CD4-positive, alpha-beta T cell (primary cell): ENCODE measurements around the gene CROCC2. TPM values are rescaled to one million over a fixed set of nuclear protein-coding genes. Genes with fewer than 3 reads are reported as not detected.

Experiments used
- ATAC-seq: fragments of 200-7000 bp; cut with Tn5 transposase; one replicate; pipeline ENCODE4 v1.10.0; 2022; ENCODE audit warnings: mild to moderate bottlenecking; ENCODE audit not compliant: poor library complexity
- CTCF ChIA-PET: fragments of 350-600 bp; sonication (Branson Sonifier 250); formaldehyde crosslinking; loops from one replicate; lab custom pipeline; 2021; ENCODE audit warnings: antibody characterized with exemption, inconsistent platforms; lab: Charles Lee
- POLR2A ChIA-PET: fragments of 350-600 bp; sonication (Branson Sonifier 250); formaldehyde crosslinking; loops from one replicate; lab custom pipeline; 2021; ENCODE audit warnings: antibody characterized with exemption, inconsistent platforms; lab: Charles Lee
- DNase-seq, 14 experiments: peaks; one replicate each; pipeline ENCODE4 v3.0.0-alpha.2; 2013 to 2020; ENCODE audit warnings: mixed read lengths in 2 of 14
- H3K27ac ChIP-seq, 2 donors: one replicate each; pipeline versions ENCODE4 v1.5.1 to v1.7.0; 2013; ENCODE audit warnings: low read length in 2 of 2, low read depth in 1 of 2, mild to moderate bottlenecking in 1 of 2
- H3K27me3 ChIP-seq, 2 experiments: 1 replicate in 1 of 2; 2 replicates in 1 of 2; pipeline versions ENCODE4 v1.6.1 to v1.7.0; 2013; ENCODE audit warnings: low read length in 2 of 2, control low read depth in 1 of 2, mild to moderate bottlenecking in 1 of 2, moderate library complexity in 1 of 2; ENCODE audit not compliant: insufficient read depth in 2 of 2, control insufficient read depth in 1 of 2
- H3K36me3 ChIP-seq: one replicate; pipeline ENCODE4 v1.6.1; 2013; ENCODE audit warnings: low read length, control low read depth; ENCODE audit not compliant: insufficient read depth
- H3K4me1 ChIP-seq: one replicate; pipeline ENCODE4 v1.6.1; 2013; ENCODE audit warnings: low read length, control low read depth; ENCODE audit not compliant: insufficient read depth
- H3K4me3 ChIP-seq: one replicate; pipeline ENCODE4 v1.5.1; 2013; ENCODE audit warnings: mild to moderate bottlenecking, low read length, moderate library complexity
- H3K9me3 ChIP-seq, 2 experiments: 1 replicate in 1 of 2; 2 replicates in 1 of 2; pipeline versions ENCODE4 v1.6.1 to v1.7.0; 2013; ENCODE audit warnings: low read length in 2 of 2, mild to moderate bottlenecking in 2 of 2, control low read depth in 1 of 2, moderate library complexity in 1 of 2; ENCODE audit not compliant: control insufficient read depth in 1 of 2, insufficient read depth in 1 of 2
- H3K27ac Mint-ChIP-seq: one replicate; pipeline ENCODE4 v1.8.0; 2020; ENCODE audit warnings: mixed read lengths
- H3K27me3 Mint-ChIP-seq: one replicate; pipeline ENCODE4 v1.8.0; 2021; ENCODE audit warnings: mixed read lengths
- H3K36me3 Mint-ChIP-seq: one replicate; pipeline ENCODE4 v1.8.0; 2021; ENCODE audit warnings: low read depth, mixed read lengths
- H3K4me1 Mint-ChIP-seq: one replicate; pipeline ENCODE4 v1.8.0; 2021; ENCODE audit warnings: low read depth, mixed read lengths
- H3K4me3 Mint-ChIP-seq: one replicate; pipeline ENCODE4 v1.8.0; 2020; ENCODE audit warnings: mild to moderate bottlenecking, mixed read lengths
- H3K9me3 Mint-ChIP-seq: one replicate; pipeline ENCODE4 v1.8.0; 2020; ENCODE audit warnings: mixed read lengths
- intact Hi-C, 2 experiments: fragments of 100-400 bp; cut with DNase I in 1 of 2; cut with micrococcal nuclease in 1 of 2; formaldehyde crosslinking; loops; one replicate each; pipeline versions ENCODE4 v1.15.1 to v1.9.0; 2023 to 2025; cut with DNase I, micrococcal nuclease
- total RNA-seq, 174 experiments: library from RNA in 2 of 174; stranded (reverse) in 2 of 174; gene quantifications; one replicate each; pipeline ENCODE4 v1.2.3 and lab custom pipeline; 2021 to 2026
- TF ChIP-seq, protein P1 (sequence below): fragments of 200-600 bp; IDR thresholded peaks from one replicate; pipeline ENCODE4 v1.8.0; 2022; ENCODE audit warnings: antibody characterized with exemption, mild to moderate bottlenecking

Gene CROCC2
- total RNA-seq, 2 experiments from 2014 or later = not detected

GRCh38 chr2:240885566-240885965 is 20.6 kb upstream of the CROCC2 start:
- no peaks in the 10 kb centered on the region for H3K4me1 ChIP-seq
- H3K27ac Mint-ChIP-seq = no peak overlapping the region
- no peaks in the 10 kb centered on the region for H3K27me3 ChIP-seq
- CTCF ChIA-PET = no interaction called here
- no peak overlapping the region for H3K4me3 ChIP-seq
- peaks cover 5% of the 10 kb centered on the region for H3K27me3 Mint-ChIP-seq
- H3K9me3 ChIP-seq = no peaks in the 10 kb centered on the region
- H3K9me3 Mint-ChIP-seq = no peaks in the 10 kb centered on the region
- no peaks in the 10 kb centered on the region for H3K36me3 ChIP-seq
- ATAC-seq = no peak
- no peak for DNase-seq
- POLR2A ChIA-PET = no interaction called here
- TF ChIP-seq, protein P1, sequence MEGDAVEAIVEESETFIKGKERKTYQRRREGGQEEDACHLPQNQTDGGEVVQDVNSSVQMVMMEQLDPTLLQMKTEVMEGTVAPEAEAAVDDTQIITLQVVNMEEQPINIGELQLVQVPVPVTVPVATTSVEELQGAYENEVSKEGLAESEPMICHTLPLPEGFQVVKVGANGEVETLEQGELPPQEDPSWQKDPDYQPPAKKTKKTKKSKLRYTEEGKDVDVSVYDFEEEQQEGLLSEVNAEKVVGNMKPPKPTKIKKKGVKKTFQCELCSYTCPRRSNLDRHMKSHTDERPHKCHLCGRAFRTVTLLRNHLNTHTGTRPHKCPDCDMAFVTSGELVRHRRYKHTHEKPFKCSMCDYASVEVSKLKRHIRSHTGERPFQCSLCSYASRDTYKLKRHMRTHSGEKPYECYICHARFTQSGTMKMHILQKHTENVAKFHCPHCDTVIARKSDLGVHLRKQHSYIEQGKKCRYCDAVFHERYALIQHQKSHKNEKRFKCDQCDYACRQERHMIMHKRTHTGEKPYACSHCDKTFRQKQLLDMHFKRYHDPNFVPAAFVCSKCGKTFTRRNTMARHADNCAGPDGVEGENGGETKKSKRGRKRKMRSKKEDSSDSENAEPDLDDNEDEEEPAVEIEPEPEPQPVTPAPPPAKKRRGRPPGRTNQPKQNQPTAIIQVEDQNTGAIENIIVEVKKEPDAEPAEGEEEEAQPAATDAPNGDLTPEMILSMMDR = no peak
- H3K4me3 Mint-ChIP-seq = no peak overlapping the region
- H3K27ac ChIP-seq = no peak overlapping the region
- no peaks in the 10 kb centered on the region for H3K4me1 Mint-ChIP-seq
- intact Hi-C loops = loop anchor here in 1 of 2 experiments (10.0 kb wide), 1 partner anchor 91 kb away; no protein-coding TSS in a partner anchor
- no peaks in the 10 kb centered on the region for H3K36me3 Mint-ChIP-seq

- H3K36me3 ChIP-seq = no peaks in the 10 kb centered on the region
- peaks cover 5% of the 10 kb centered on the region for H3K27me3 Mint-ChIP-seq
- no peaks in the 10 kb centered on the region for H3K36me3 Mint-ChIP-seq
- H3K9me3 Mint-ChIP-seq = no peaks in the 10 kb centered on the region
- no peak overlapping the region for H3K27ac Mint-ChIP-seq
- ChIA-PET CTCF (no interaction called here), POLR2A (no interaction called here)
- H3K9me3 ChIP-seq = no peaks in the 10 kb centered on the region
- no peaks in the 10 kb centered on the region for H3K4me1 ChIP-seq
- DNase-seq (no peak), ATAC-seq (no peak)
- H3K4me3 Mint-ChIP-seq = no peak overlapping the region
- TF ChIP-seq, protein P1 = no peak
- no peak overlapping the region for H3K4me3 ChIP-seq
- no peaks in the 10 kb centered on the region for H3K27me3 ChIP-seq
- no peaks in the 10 kb centered on the region for H3K4me1 Mint-ChIP-seq
- intact Hi-C loops = loop anchor here in 1 of 2 experiments (10.0 kb wide), 1 partner anchor 91 kb away; no protein-coding TSS in a partner anchor
- H3K27ac ChIP-seq = no peak overlapping the region
Observed at GRCh38 chr2:240886023-240886565, 20.0 kb upstream of the CROCC2 start.

DNA sequence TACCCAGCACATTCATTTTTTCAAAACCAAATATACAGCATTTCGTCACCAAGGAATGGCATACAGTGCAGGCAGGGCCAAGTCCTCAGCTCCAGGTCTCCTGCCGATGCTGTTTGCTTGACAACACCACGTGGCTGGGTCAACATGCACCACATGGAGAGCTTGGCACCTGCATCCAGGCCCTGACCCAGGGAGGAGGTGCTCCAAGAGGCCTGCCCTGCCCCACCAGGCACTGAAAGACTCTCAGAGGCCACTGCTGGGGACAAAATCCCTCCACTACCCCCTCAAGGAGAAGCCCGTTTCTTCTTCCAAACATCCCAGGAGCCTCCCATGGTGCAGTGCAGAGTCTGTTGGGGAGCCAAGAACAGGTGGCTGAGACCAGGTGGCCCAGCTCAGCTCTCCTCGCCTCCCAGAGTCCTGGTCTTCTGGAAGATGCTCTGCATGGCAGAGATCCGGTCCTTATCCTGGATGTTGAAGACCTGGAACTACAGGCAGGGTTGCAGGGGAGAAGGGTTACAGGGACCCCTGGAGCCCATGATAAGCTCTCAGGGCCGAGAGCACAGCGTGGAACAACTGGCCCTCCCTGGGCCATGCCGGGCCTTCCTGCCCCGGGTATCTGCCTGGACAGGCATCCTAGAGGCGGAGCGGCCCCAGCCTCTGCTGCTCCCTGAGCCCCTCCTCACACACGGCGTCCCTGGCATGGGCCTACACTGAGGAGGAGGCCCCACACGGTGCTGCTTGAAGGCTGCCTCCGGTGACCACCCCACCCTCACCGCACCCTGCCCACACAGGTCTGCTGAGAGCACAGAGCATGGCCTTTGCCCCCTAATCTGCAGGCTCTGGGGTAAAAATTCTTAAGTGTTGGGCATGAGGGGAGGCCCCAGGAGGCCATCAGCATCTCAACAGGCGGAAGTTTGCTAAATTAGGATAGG is 19.2 kb upstream of the CROCC2 start:
- H3K4me3 Mint-ChIP-seq = no peak overlapping the region
- ChIA-PET POLR2A (no interaction called here), CTCF (no interaction called here)
- ATAC-seq = no peak
- H3K36me3 ChIP-seq = no peaks in the 10 kb centered on the region
- peaks cover 5% of the 10 kb centered on the region for H3K27me3 Mint-ChIP-seq
- H3K9me3 Mint-ChIP-seq = no peaks in the 10 kb centered on the region
- H3K4me1 Mint-ChIP-seq = no peaks in the 10 kb centered on the region
- H3K4me3 ChIP-seq = no peak overlapping the region
- no peaks in the 10 kb centered on the region for H3K9me3 ChIP-seq
- H3K27ac ChIP-seq = no peak overlapping the region
- H3K27ac Mint-ChIP-seq = no peak overlapping the region
- no peaks in the 10 kb centered on the region for H3K27me3 ChIP-seq
- no peak for DNase-seq
- intact Hi-C loops = loop anchor here in 1 of 2 experiments (10.0 kb wide), 1 partner anchor 92 kb away; no protein-coding TSS in a partner anchor
- TF ChIP-seq, protein P1 = no peak
- H3K4me1 ChIP-seq = no peaks in the 10 kb centered on the region
- H3K36me3 Mint-ChIP-seq = no peaks in the 10 kb centered on the region
